Omental fat pad (tissue), 4 donors: ENCODE measurements around the gene SEPTIN6. TPM values are rescaled to one million over a fixed set of nuclear protein-coding genes. Genes with fewer than 3 reads are reported as not detected.

Experiments
- ATAC-seq: fragments of 150-250 bp; one replicate; pipeline ENCODE4 v1.9.1; 2016; ENCODE audit warnings: mild to moderate bottlenecking, moderate library complexity; ENCODE audit not compliant: low FRiP score
- DNase-seq: peaks from one replicate; pipeline ENCODE4 v3.0.0-alpha.2; 2019; ENCODE audit warnings: low spot score
- CTCF ChIP-seq, 3 donors: fragments of 450-650 bp; IDR thresholded peaks; one replicate each; pipeline ENCODE4 v1.5.1; 2016 to 2017; ENCODE audit warnings: antibody characterized with exemption in 3 of 3, mild to moderate bottlenecking in 3 of 3, moderate library complexity in 2 of 3
- total RNA-seq, 4 donors: library from RNA; depleted of rRNA; stranded (reverse); fragments of >200 nt; gene quantifications; one replicate each; pipeline ENCODE4 v1.1.0, GENCODE V29; 2016

SEPTIN6 gene
- total RNA-seq, 4 donors from 2014 or later, result 13.9 to 19.2 (median 17.8) TPM

GRCh38 chrX:119698845-119699244 is 5.9 kb upstream of the SEPTIN6 start:
- no peak for DNase-seq
- ATAC-seq, result peak; percentile 57
- no peak for TF ChIP-seq CTCF (IDR thresholded peaks at IDR 0.05)

GRCh38 chrX:119696251-119696890 is 3.4 kb upstream of the SEPTIN6 start:
- ATAC-seq (no peak), DNase-seq (no peak)
- no peak for TF ChIP-seq CTCF (IDR thresholded peaks at IDR 0.05)

GRCh38 chrX:119695535-119696050 is 2.6 kb upstream of the SEPTIN6 start:
- no peak for TF ChIP-seq CTCF (IDR thresholded peaks at IDR 0.05)
- no peak for ATAC-seq
- no peak for DNase-seq

GRCh38 chrX:119694601-119695534 is 1.9 kb upstream of the SEPTIN6 start:
- TF ChIP-seq CTCF (IDR thresholded peaks at IDR 0.05), result no peak
- no peak for DNase-seq
- no peak for ATAC-seq

- ATAC-seq (no peak), DNase-seq (no peak)
Observed at GRCh38 chrX:119693996-119694451, 1.1 kb upstream of the SEPTIN6 start.

More at GRCh38 chrX:119693996-119694451, 1.1 kb upstream of the SEPTIN6 start:
- TF ChIP-seq CTCF (IDR thresholded peaks at IDR 0.05), result no peak
